MCF 10A (cell line): ENCODE results near the gene RPL7A. TPM values are rescaled to one million over a fixed set of nuclear protein-coding genes. Genes with fewer than 3 reads are reported as not detected.
"Not testable (repeated sequence)": the region's sequence is repeated elsewhere in the genome, so short reads cannot be mapped to it uniquely, and the experiment has no call there.

ENCODE experiments used
- BruUV-seq: library from RNA; stranded (reverse); fragments of 400-500 nt; replicated peaks from 2 replicates; lab custom pipeline; 2021; lab: Mats Ljungman, UMichigan
- CTCF ChIA-PET: fragments of 300-600 bp; sonication (Branson Sonifier 250); formaldehyde crosslinking; extraction: SDS; loops from one replicate; lab custom pipeline; 2021; ENCODE audit warnings: antibody characterized with exemption, inconsistent platforms; lab: Yijun Ruan, JAX
- POLR2A ChIA-PET: fragments of 300-600, 350-650 bp; sonication (Branson Sonifier 250); formaldehyde crosslinking; extraction: SDS; loops from one replicate; lab custom pipeline; 2020; ENCODE audit warnings: antibody characterized with exemption, inconsistent platforms; lab: Yijun Ruan, JAX
- DNase-seq: peaks from one replicate; pipeline ENCODE4 v3.0.0-alpha.2; 2018; ENCODE audit not compliant: unreplicated experiment
- H3K27ac Mint-ChIP-seq: one replicate; pipeline ENCODE4 v1.8.0; 2022; ENCODE audit warnings: mild to moderate bottlenecking, low read depth, mixed read lengths; ENCODE audit not compliant: unreplicated experiment
- H3K27me3 Mint-ChIP-seq: one replicate; pipeline ENCODE4 v1.8.0; 2022; ENCODE audit warnings: mixed read lengths; ENCODE audit not compliant: insufficient read depth, unreplicated experiment
- H3K36me3 Mint-ChIP-seq: one replicate; pipeline ENCODE4 v1.8.0; 2022; ENCODE audit warnings: mild to moderate bottlenecking, moderate library complexity, mixed read lengths; ENCODE audit not compliant: insufficient read depth, unreplicated experiment
- H3K4me1 Mint-ChIP-seq: one replicate; pipeline ENCODE4 v1.8.0; 2022; ENCODE audit warnings: mixed read lengths; ENCODE audit not compliant: insufficient read depth, unreplicated experiment
- H3K4me3 Mint-ChIP-seq: one replicate; pipeline ENCODE4 v1.8.0; 2022; ENCODE audit warnings: mild to moderate bottlenecking, moderate library complexity, mixed read lengths; ENCODE audit not compliant: unreplicated experiment
- H3K9me3 Mint-ChIP-seq: one replicate; pipeline ENCODE4 v1.8.0; 2022; ENCODE audit warnings: mixed read lengths; ENCODE audit not compliant: unreplicated experiment
- intact Hi-C: fragments of 100-400 bp; cut with micrococcal nuclease; formaldehyde crosslinking; loops from 2 replicates; pipeline ENCODE4 v1.14.1; 2022
- total RNA-seq: library from RNA; stranded (reverse); gene quantifications from 2 replicates; pipeline ENCODE4 v1.2.3, GENCODE V29; 2022
- TF ChIP-seq, protein P1 (sequence below): fragments of 200-600 bp; IDR thresholded peaks from one replicate; pipeline ENCODE4 v1.8.0; 2022; ENCODE audit warnings: antibody characterized with exemption, mild to moderate bottlenecking; ENCODE audit not compliant: unreplicated experiment

The RPL7A gene
- total RNA-seq, 1 experiment from 2014 or later: 2,129 TPM

- H3K9me3 Mint-ChIP-seq: peaks cover 11% of the 10 kb centered on the region
- TF ChIP-seq, protein P1, sequence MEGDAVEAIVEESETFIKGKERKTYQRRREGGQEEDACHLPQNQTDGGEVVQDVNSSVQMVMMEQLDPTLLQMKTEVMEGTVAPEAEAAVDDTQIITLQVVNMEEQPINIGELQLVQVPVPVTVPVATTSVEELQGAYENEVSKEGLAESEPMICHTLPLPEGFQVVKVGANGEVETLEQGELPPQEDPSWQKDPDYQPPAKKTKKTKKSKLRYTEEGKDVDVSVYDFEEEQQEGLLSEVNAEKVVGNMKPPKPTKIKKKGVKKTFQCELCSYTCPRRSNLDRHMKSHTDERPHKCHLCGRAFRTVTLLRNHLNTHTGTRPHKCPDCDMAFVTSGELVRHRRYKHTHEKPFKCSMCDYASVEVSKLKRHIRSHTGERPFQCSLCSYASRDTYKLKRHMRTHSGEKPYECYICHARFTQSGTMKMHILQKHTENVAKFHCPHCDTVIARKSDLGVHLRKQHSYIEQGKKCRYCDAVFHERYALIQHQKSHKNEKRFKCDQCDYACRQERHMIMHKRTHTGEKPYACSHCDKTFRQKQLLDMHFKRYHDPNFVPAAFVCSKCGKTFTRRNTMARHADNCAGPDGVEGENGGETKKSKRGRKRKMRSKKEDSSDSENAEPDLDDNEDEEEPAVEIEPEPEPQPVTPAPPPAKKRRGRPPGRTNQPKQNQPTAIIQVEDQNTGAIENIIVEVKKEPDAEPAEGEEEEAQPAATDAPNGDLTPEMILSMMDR: no peak
- DNase-seq: no peak
- POLR2A ChIA-PET: no interaction called here
- H3K4me1 Mint-ChIP-seq: no peaks in the 10 kb centered on the region
- CTCF ChIA-PET: interaction anchor here (0.7 to 1.1 kb wide), 2 partner anchors 113 to 121 kb away, joined by 3 to 4 read pairs; no protein-coding TSS in a partner anchor
- H3K4me3 Mint-ChIP-seq: no peak overlapping the region
- BruUV-seq: no TSS peak
- intact Hi-C loops: no loop called here
- no peak overlapping the region for H3K27ac Mint-ChIP-seq
- H3K36me3 Mint-ChIP-seq: no peaks in the 10 kb centered on the region
- H3K27me3 Mint-ChIP-seq: peaks cover 49% of the 10 kb centered on the region
These were observed 41.5 kb upstream of the RPL7A start for GRCh38 chr9:133306242-133307204.

DNA sequence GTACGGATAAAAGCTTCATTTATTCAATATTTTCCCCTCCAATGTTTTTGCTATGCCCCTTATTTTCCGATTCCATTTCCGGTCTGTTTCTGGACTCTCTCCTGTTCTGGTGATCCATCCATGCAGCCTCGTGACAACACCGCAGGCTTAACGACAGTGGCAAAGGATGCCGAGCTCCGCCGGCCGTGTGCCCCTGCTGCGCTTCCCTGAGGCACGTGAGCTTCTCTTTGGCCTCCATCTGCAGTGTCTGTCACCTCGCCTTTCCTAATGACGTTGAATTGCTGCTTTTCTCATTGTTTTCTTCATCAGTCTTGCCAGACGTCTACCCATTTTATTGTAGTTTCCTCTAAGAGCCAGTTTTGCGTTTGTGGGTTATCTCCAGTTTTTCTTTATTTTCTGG, 40.7 kb upstream of the RPL7A start:
- no TSS peak for BruUV-seq
- no peak overlapping the region for H3K27ac Mint-ChIP-seq
- H3K36me3 Mint-ChIP-seq: no peaks in the 10 kb centered on the region
- intact Hi-C loops: no loop called here
- CTCF ChIA-PET: interaction anchor here (0.6 to 1.1 kb wide), 2 partner anchors 13 to 114 kb away, joined by 3 to 4 read pairs; no protein-coding TSS in a partner anchor
- H3K27me3 Mint-ChIP-seq: peaks cover 41% of the 10 kb centered on the region
- POLR2A ChIA-PET: no interaction called here
- no peak overlapping the region for H3K4me3 Mint-ChIP-seq
- no peaks in the 10 kb centered on the region for H3K4me1 Mint-ChIP-seq
- no peak for DNase-seq
- TF ChIP-seq, protein P1: no peak
- H3K9me3 Mint-ChIP-seq: peaks cover 11% of the 10 kb centered on the region

DNA sequence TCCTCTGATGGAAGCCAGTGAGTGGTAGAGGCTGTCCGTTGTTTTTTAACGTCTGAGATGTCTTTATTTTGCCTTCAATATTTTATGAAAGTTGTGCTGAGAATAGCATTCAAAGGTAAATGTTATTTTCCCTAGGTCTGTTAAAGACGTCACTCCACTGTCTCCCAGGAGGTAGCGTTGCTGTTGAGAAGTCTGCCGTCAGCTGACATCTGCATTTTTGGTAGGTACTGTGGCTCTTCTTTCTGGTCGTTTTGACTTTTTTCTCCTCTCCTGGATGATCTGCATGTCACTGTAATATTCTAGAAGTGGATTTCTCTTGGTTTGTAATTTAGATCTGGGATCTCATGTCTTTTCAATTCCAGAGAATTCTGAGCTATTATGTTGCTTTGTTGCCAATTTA, 38.4 kb upstream of the RPL7A start:
- TF ChIP-seq, protein P1: no peak
- DNase-seq: no peak
- peaks cover 39% of the 10 kb centered on the region for H3K27me3 Mint-ChIP-seq
- no TSS peak for BruUV-seq
- H3K36me3 Mint-ChIP-seq: no peaks in the 10 kb centered on the region
- no peak overlapping the region for H3K4me3 Mint-ChIP-seq
- H3K4me1 Mint-ChIP-seq: no peaks in the 10 kb centered on the region
- POLR2A ChIA-PET: no interaction called here
- CTCF ChIA-PET: no interaction called here
- no peak overlapping the region for H3K27ac Mint-ChIP-seq
- intact Hi-C loops: no loop called here
- peaks cover 11% of the 10 kb centered on the region for H3K9me3 Mint-ChIP-seq

- CTCF ChIA-PET: no interaction called here
- Mint-ChIP-seq H3K9me3 (no peaks in the 10 kb centered on the region), H3K4me1 (no peaks in the 10 kb centered on the region), H3K27me3 (peaks cover 26% of the 10 kb centered on the region), H3K36me3 (no peaks in the 10 kb centered on the region), H3K4me3 (no peak overlapping the region), H3K27ac (no peak overlapping the region)
- POLR2A ChIA-PET: no interaction called here
- intact Hi-C loops: no loop called here
- BruUV-seq: no TSS peak
- DNase-seq: no peak
- TF ChIP-seq, protein P1: no peak
These were observed 32.0 kb upstream of the RPL7A start for GRCh38 chr9:133315997-133316396.

DNA sequence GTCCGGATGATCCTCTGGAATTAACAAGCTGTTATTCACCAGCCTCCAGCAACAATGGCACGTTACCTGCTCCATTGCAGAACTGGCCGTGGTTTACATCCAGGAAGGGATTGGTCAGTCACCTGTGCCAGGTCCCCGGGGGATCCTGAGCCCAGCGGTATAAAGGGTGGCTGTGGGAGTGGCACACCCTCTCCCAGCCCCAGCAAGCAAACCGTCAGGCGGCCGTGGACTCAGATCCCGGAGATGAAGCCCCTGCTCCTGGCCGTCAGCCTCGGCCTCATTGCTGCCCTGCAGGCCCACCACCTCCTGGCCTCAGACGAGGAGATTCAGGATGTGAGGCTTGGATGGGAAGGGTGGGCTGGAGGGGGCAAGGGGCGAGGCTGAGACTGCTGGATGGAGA, 30.5 kb upstream of the RPL7A start:
- H3K36me3 Mint-ChIP-seq, H3K9me3 Mint-ChIP-seq, BruUV-seq, POLR2A ChIA-PET, H3K4me1 Mint-ChIP-seq, DNase-seq, CTCF ChIA-PET, intact Hi-C loops, H3K4me3 Mint-ChIP-seq, H3K27ac Mint-ChIP-seq: not testable (repeated sequence)
- H3K27me3 Mint-ChIP-seq: peaks cover 41% of the 10 kb centered on the region
